Urinary bladder (tissue), 2 donors: ENCODE results near the gene RHOBTB1. TPM values are rescaled to one million over a fixed set of nuclear protein-coding genes. Genes with fewer than 3 reads are reported as not detected.

Experiments used
- polyA plus RNA-seq: library from polyadenylated mRNA; stranded (reverse); fragments of 200-250 nt; gene quantifications from one replicate; pipeline ENCODE4 v1.2.3, GENCODE V29; 2013
- small RNA-seq: library from RNA; depleted of rRNA; stranded (forward); fragments of <200 nt; gene quantifications from one replicate; pipeline ENCODE3, GENCODE V24; 2014
- total RNA-seq: library from RNA; depleted of rRNA; stranded (reverse); fragments of >200 nt; gene quantifications from one replicate; pipeline ENCODE4 v1.2.3, GENCODE V29; 2014
- donor health status: healthy.

RHOBTB1 gene
- total and polyA plus RNA-seq, 2 donors: 6.7 to 45.8 TPM

Small RNAs within 50 kb of the gene (small RNA-seq; reads per million reads assigned to genes)
- 0.24 reads per million for gene RNU2-72P

Other genes starting within 250 kb of the RHOBTB1 start
- 66.8 TPM for gene CDK1, start 165.7 kb downstream of the RHOBTB1 start, total RNA-seq
- gene CDK1, start 165.7 kb downstream of the RHOBTB1 start, polyA plus RNA-seq: 1.9 TPM